Kidney (tissue), 22 donors: Measurements from ENCODE around the gene S1PR5. TPM values are rescaled to one million over a fixed set of nuclear protein-coding genes. Genes with fewer than 3 reads are reported as not detected.

Experiments
- DNase-seq, 5 donors: peaks; one replicate each; pipeline ENCODE4 v3.0.0-alpha.2; 2013 to 2020
- FAIRE-seq: peaks from 2 replicates; lab custom pipeline; 2012; peaks lifted over from hg19 to GRCh38; lab: Jason Lieb, UNC
- H3K27ac ChIP-seq, 2 donors: one replicate each; pipeline ENCODE4 v1.7.0; 2013; ENCODE audit warnings: low read depth in 2 of 2, low read length in 2 of 2, inconsistent platforms in 1 of 2
- H3K27me3 ChIP-seq: one replicate; pipeline ENCODE4 v1.7.1; 2013; ENCODE audit warnings: low read length, inconsistent platforms; ENCODE audit not compliant: control insufficient read depth, insufficient read depth
- H3K36me3 ChIP-seq, 3 donors: one replicate each; pipeline versions ENCODE4 v1.7.0 to v1.7.1; 2013; ENCODE audit warnings: low read length in 3 of 3, control low read depth in 1 of 3, inconsistent platforms in 1 of 3; ENCODE audit not compliant: insufficient read depth in 3 of 3, control insufficient read depth in 2 of 3
- H3K4me1 ChIP-seq, 3 donors: one replicate each; pipeline versions ENCODE4 v1.7.0 to v1.7.1; 2013; ENCODE audit warnings: low read length in 3 of 3, inconsistent platforms in 1 of 3, low read depth in 1 of 3; ENCODE audit not compliant: control insufficient read depth in 2 of 3, insufficient read depth in 2 of 3
- H3K4me3 ChIP-seq, 3 donors: one replicate each; pipeline versions ENCODE4 v1.7.0 to v1.8.1; 2013; ENCODE audit warnings: low read length in 3 of 3, control low read depth in 1 of 3, inconsistent platforms in 1 of 3
- H3K9ac ChIP-seq, 3 donors: one replicate each; pipeline versions ENCODE4 v1.7.0 to v1.7.1; 2013; ENCODE audit warnings: low read length in 3 of 3, control low read depth in 1 of 3, inconsistent platforms in 1 of 3
- H3K9me3 ChIP-seq, 3 donors: one replicate each; pipeline versions ENCODE4 v1.7.0 to v1.7.1; 2013; ENCODE audit warnings: low read length in 3 of 3, control low read depth in 1 of 3, inconsistent platforms in 1 of 3; ENCODE audit not compliant: control insufficient read depth in 2 of 3, insufficient read depth in 1 of 3
- intact Hi-C: fragments of 100-400 bp; cut with DNase I; formaldehyde crosslinking; loops from one replicate; pipeline ENCODE4 v1.11.1; 2022
- long read RNA-seq, 10 donors: library from polyadenylated mRNA in 1 of 10; unstranded in 1 of 10; transcript quantifications; one replicate each; pipeline ENCODE4 v2.0.0 and lab custom pipeline, GENCODE V29; 2021 to 2026
- polyA plus RNA-seq: library from polyadenylated mRNA; stranded (reverse); fragments of 350-450 nt; fragmentation: Illumina TruSeq; extraction: RNeasy Lipid Tissue Mini Kit (QIAGEN cat#74804); gene quantifications from one replicate; pipeline ENCODE4 v1.2.3, GENCODE V29; 2014; ENCODE audit warnings: low read depth, low replicate concordance; ENCODE audit not compliant: insufficient read depth
- total RNA-seq: library from RNA; stranded (reverse); fragmentation: NEBNext Ultra II Directional; extraction: Animal tissue kit (Norgen Biotek cat#: 25700); gene quantifications from one replicate; pipeline ENCODE4 v1.2.1, GENCODE V29; 2021
- TF ChIP-seq, protein P1 (sequence below): IDR thresholded peaks from 3 replicates; pipeline ENCODE4 v1.5.1; 2012; ENCODE audit warnings: mild to moderate bottlenecking, moderate library complexity, borderline replicate concordance; ENCODE audit not compliant: insufficient read depth; ENCODE audit errors: extremely low read depth
- donor health status: control.
- donor health status: control.
- donor health status: control.
- donor health status: control.
- donor health status: control.
- donor health status: DM: yes; HTN: yes; CAD: no.
- donor health status: Normal renal cell carcinoma (clear cell type).

S1PR5 gene
- total RNA-seq, result 0.69 TPM
- 0.84 TPM for polyA plus RNA-seq
- long read RNA-seq, donor 1, result 0 reads
- long read RNA-seq, donor 2, result 0 reads
- long read RNA-seq, donor 3, result 0 reads
- long read RNA-seq, donor 4, result 0 reads
- long read RNA-seq, donor 5, result 0 reads
- long read RNA-seq, donor 6, partial matches to known transcripts, result 0 of 1 reads
- long read RNA-seq, donor 6, other reads (novel, unspliced or antisense), result 0 of 1 reads
- long read RNA-seq, donor 7, partial matches to known transcripts, result 0 of 1 reads
- long read RNA-seq, donor 7, other reads (novel, unspliced or antisense), result 0 of 1 reads
- long read RNA-seq, donor 8, partial matches to known transcripts, result 0 of 2 reads
- long read RNA-seq, donor 8, other reads (novel, unspliced or antisense), result 0 of 2 reads
- long read RNA-seq, donor 9, result 0 reads
- long read RNA-seq, donor 10, result 0 reads

DNA sequence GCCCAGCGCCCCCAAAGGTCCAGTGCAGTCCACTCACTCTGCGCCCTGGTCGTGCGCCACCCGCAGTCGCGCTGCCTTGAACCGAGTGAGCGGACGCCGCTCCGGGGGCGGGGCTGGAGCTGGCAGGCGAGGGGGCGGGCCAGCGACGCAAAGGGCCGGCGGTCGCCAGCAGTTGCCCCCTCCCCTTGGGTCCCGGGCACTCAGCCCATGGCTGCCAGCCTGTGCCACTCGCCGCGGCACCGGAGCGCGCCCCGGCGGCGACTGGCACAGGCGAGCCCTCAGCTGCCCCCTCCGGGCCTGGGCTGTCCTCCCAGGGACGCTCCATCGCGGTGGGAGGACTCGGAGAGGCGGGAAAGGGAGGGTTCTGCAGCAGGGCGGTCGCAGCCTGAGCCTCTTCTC is at the start of gene S1PR5:
S1PR5 (minus strand) TSS at position 87 of the 399 bp plus-strand sequence. CDS start 2,436 bp downstream, outside the sequence.
- FAIRE-seq (no peak), DNase-seq (peak in 4 of 5 donors; percentile 18 to 81 (median 48))
- intact Hi-C loops, result no loop called here
- Histone ChIP-seq H3K4me1 (peaks cover 0 to 6% (median 4%) of the 10 kb centered on the region in 3 donors), H3K9me3 (no peaks in the 10 kb centered on the region), H3K36me3 (no peaks in the 10 kb centered on the region), H3K27ac (peak within 1 kb of the TSS in 1 of 2 donors; percentile 36), H3K4me3 (peak within 1 kb of the TSS in 1 of 3 donors; percentile 35), H3K9ac (no peak within 1 kb of the TSS), H3K27me3 (peaks cover 35% of the 10 kb centered on the region)
- TF ChIP-seq, protein P1, sequence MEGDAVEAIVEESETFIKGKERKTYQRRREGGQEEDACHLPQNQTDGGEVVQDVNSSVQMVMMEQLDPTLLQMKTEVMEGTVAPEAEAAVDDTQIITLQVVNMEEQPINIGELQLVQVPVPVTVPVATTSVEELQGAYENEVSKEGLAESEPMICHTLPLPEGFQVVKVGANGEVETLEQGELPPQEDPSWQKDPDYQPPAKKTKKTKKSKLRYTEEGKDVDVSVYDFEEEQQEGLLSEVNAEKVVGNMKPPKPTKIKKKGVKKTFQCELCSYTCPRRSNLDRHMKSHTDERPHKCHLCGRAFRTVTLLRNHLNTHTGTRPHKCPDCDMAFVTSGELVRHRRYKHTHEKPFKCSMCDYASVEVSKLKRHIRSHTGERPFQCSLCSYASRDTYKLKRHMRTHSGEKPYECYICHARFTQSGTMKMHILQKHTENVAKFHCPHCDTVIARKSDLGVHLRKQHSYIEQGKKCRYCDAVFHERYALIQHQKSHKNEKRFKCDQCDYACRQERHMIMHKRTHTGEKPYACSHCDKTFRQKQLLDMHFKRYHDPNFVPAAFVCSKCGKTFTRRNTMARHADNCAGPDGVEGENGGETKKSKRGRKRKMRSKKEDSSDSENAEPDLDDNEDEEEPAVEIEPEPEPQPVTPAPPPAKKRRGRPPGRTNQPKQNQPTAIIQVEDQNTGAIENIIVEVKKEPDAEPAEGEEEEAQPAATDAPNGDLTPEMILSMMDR, result no peak

- no peak for FAIRE-seq
- H3K27ac ChIP-seq, result peak overlapping the region; percentile 34 to 79
- DNase-seq, result peak in 2 of 5 donors; percentile 67 to 84
- intact Hi-C loops, result no loop called here
- no peaks in the 10 kb centered on the region for H3K27me3 ChIP-seq
- H3K4me3 ChIP-seq, result peak overlapping the region in 2 of 3 donors; percentile 56 to 66
- peak overlapping the region in 1 of 3 donors; percentile 61 for H3K9ac ChIP-seq
- H3K36me3 ChIP-seq, result no peaks in the 10 kb centered on the region
- TF ChIP-seq, protein P1, result no peak
- H3K4me1 ChIP-seq, result peaks cover 0 to 18% (median 14%) of the 10 kb centered on the region in 3 donors
- H3K9me3 ChIP-seq, result no peaks in the 10 kb centered on the region
Measured at GRCh38 chr19:10566658-10567410, 49.6 kb upstream of the S1PR5 start.

DNA sequence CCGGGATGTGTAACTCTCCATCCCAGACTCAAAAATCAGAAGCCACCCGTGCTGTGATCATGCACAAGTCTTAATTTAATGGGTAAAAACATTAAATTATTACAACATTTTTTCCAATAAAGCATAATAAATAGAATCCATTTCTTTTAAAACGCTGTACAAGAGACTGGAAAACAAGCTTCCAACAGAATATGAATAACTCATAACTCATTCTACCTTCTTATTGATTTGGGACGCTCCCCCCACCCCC is 49.1 kb upstream of the S1PR5 start:
- DNase-seq, result no peak
- H3K9ac ChIP-seq, result peak overlapping the region; percentile 15 to 61 (median 43)
- peak overlapping the region; percentile 34 to 79 for H3K27ac ChIP-seq
- H3K36me3 ChIP-seq, result no peaks in the 10 kb centered on the region
- intact Hi-C loops, result no loop called here
- H3K4me1 ChIP-seq, result peaks cover 0 to 18% (median 14%) of the 10 kb centered on the region in 3 donors
- H3K4me3 ChIP-seq, result peak overlapping the region; percentile 56 to 66 (median 58)
- H3K27me3 ChIP-seq, result no peaks in the 10 kb centered on the region
- H3K9me3 ChIP-seq, result no peaks in the 10 kb centered on the region
- no peak for FAIRE-seq
- TF ChIP-seq, protein P1, result no peak
